ENCODE data around the gene GRIN2A. TPM values are rescaled to one million over a fixed set of nuclear protein-coding genes. Genes with fewer than 3 reads are reported as not detected.

The GRIN2A gene
- polyA plus RNA-seq, 1 experiment: not detected

GRCh38 chr16:9761870-9762269 is 420.4 kb downstream of the GRIN2A start:
- DNase-seq (ENCODE audit: low read depth): no peak
- no peak overlapping the region for H3K4me3 ChIP-seq (ENCODE audit: low read depth, low read length)
- POLR2A ChIA-PET: no interaction called here
- no peaks in the 10 kb centered on the region for H3K27me3 ChIP-seq (ENCODE audit: control insufficient read depth, insufficient read depth, low read length)
- no peak for TF ChIP-seq CTCF (IDR thresholded peaks at IDR 0.05; ENCODE audit: insufficient read depth, low read depth, low read length)
- CTCF ChIA-PET: no interaction called here
- no peaks in the 10 kb centered on the region for H3K36me3 ChIP-seq (ENCODE audit: control insufficient read depth, insufficient read depth, low read length)

GRCh38 chr16:9757687-9758086 is 424.5 kb downstream of the GRIN2A start:
- H3K36me3 ChIP-seq (ENCODE audit: control insufficient read depth, insufficient read depth, low read length): no peaks in the 10 kb centered on the region
- ChIA-PET CTCF (no interaction called here), POLR2A (no interaction called here)
- no peaks in the 10 kb centered on the region for H3K27me3 ChIP-seq (ENCODE audit: control insufficient read depth, insufficient read depth, low read length)
- DNase-seq (ENCODE audit: low read depth): no peak
- no peak for TF ChIP-seq CTCF (IDR thresholded peaks at IDR 0.05; ENCODE audit: insufficient read depth, low read depth, low read length)
- H3K4me3 ChIP-seq (ENCODE audit: low read depth, low read length): no peak overlapping the region

GRCh38 chr16:9756434-9756833 is 425.8 kb downstream of the GRIN2A start:
- ChIA-PET CTCF (interaction anchor here (0.6 to 0.7 kb wide), 2 partner anchors 155 to 465 kb away, joined by 3 to 5 read pairs; no protein-coding TSS in a partner anchor), POLR2A (no interaction called here)
- no peak for TF ChIP-seq CTCF (IDR thresholded peaks at IDR 0.05; ENCODE audit: insufficient read depth, low read depth, low read length)
- DNase-seq (ENCODE audit: low read depth): no peak
- Histone ChIP-seq H3K27me3 (ENCODE audit: control insufficient read depth, insufficient read depth, low read length) (no peaks in the 10 kb centered on the region), H3K4me3 (ENCODE audit: low read depth, low read length) (no peak overlapping the region), H3K36me3 (ENCODE audit: control insufficient read depth, insufficient read depth, low read length) (no peaks in the 10 kb centered on the region)

- no peak overlapping the region for H3K4me3 ChIP-seq (ENCODE audit: low read depth, low read length)
- POLR2A ChIA-PET: no interaction called here
- DNase-seq (ENCODE audit: low read depth): no peak
- CTCF ChIA-PET: interaction anchor here (0.5 kb wide), 1 partner anchor 64 kb away, joined by 3 read pairs; no protein-coding TSS in a partner anchor
- no peaks in the 10 kb centered on the region for H3K27me3 ChIP-seq (ENCODE audit: control insufficient read depth, insufficient read depth, low read length)
- TF ChIP-seq CTCF (IDR thresholded peaks at IDR 0.05; ENCODE audit: insufficient read depth, low read depth, low read length): no peak
- H3K36me3 ChIP-seq (ENCODE audit: control insufficient read depth, insufficient read depth, low read length): no peaks in the 10 kb centered on the region
Measured at GRCh38 chr16:9755081-9755480, 427.1 kb downstream of the GRIN2A start.

- DNase-seq (ENCODE audit: low read depth): no peak
- Histone ChIP-seq H3K4me3 (ENCODE audit: low read depth, low read length) (no peak overlapping the region), H3K27me3 (ENCODE audit: control insufficient read depth, insufficient read depth, low read length) (no peaks in the 10 kb centered on the region), H3K36me3 (ENCODE audit: control insufficient read depth, insufficient read depth, low read length) (no peaks in the 10 kb centered on the region)
- no peak for TF ChIP-seq CTCF (IDR thresholded peaks at IDR 0.05; ENCODE audit: insufficient read depth, low read depth, low read length)
- ChIA-PET CTCF (no interaction called here), POLR2A (no interaction called here)
Measured at GRCh38 chr16:9741776-9742175, 440.5 kb downstream of the GRIN2A start.
